Activated CD4-positive, alpha-beta T cell treated with anti-CD3 and anti-CD28 coated beads for 48 hours (primary cell): Measurements from ENCODE around the gene FBLN1.

Source experiments
- DNase-seq: peaks from one replicate; pipeline ENCODE4 v3.0.0-alpha.2; 2020

Gene FBLN1

GRCh38 chr22:45504373-45505341, 2.0 kb downstream of the FBLN1 start:
- DNase-seq = peak; percentile 14

GRCh38 chr22:45505991-45506747, 3.5 kb downstream of the FBLN1 start:
- DNase-seq = no peak

- no peak for DNase-seq
Observed at GRCh38 chr22:45506816-45507360, 4.2 kb downstream of the FBLN1 start.

- no peak for DNase-seq
Observed at GRCh38 chr22:45507798-45508197, 5.1 kb downstream of the FBLN1 start.

- no peak for DNase-seq
Observed at GRCh38 chr22:45508814-45509213, 6.1 kb downstream of the FBLN1 start.

- no peak for DNase-seq
Observed at GRCh38 chr22:45510376-45511232, 7.9 kb downstream of the FBLN1 start.

GRCh38 chr22:45511847-45512261, 9.2 kb downstream of the FBLN1 start:
- DNase-seq = no peak

GRCh38 chr22:45512363-45512762, 9.7 kb downstream of the FBLN1 start:
- DNase-seq = no peak

GRCh38 chr22:45515676-45516075, 13.0 kb downstream of the FBLN1 start:
- no peak for DNase-seq

GRCh38 chr22:45516163-45516562, 13.5 kb downstream of the FBLN1 start:
- no peak for DNase-seq

GRCh38 chr22:45516923-45517675, 14.4 kb downstream of the FBLN1 start:
- DNase-seq = no peak

GRCh38 chr22:45518136-45518535, 15.5 kb downstream of the FBLN1 start:
- no peak for DNase-seq

GRCh38 chr22:45518580-45518991, 15.9 kb downstream of the FBLN1 start:
- DNase-seq = no peak

- DNase-seq = no peak
Observed at GRCh38 chr22:45521178-45521577, 18.5 kb downstream of the FBLN1 start.

- DNase-seq = no peak
Observed at GRCh38 chr22:45522462-45522861, 19.8 kb downstream of the FBLN1 start.

- no peak for DNase-seq
Observed at GRCh38 chr22:45524157-45524556, 21.5 kb downstream of the FBLN1 start.

GRCh38 chr22:45524966-45525365, 22.3 kb downstream of the FBLN1 start:
- DNase-seq = no peak

- DNase-seq = no peak
Observed at GRCh38 chr22:45525480-45525879, 22.8 kb downstream of the FBLN1 start.

- no peak for DNase-seq
Observed at GRCh38 chr22:45526281-45526680, 23.6 kb downstream of the FBLN1 start.

- no peak for DNase-seq
Observed at GRCh38 chr22:45526768-45527360, 24.2 kb downstream of the FBLN1 start.

- no peak for DNase-seq
Observed at GRCh38 chr22:45527456-45527855, 24.8 kb downstream of the FBLN1 start.
